GM21529 (cell line): Measurements from ENCODE around the gene KCNA1.
"Not testable (repeated sequence)": the region's sequence is repeated elsewhere in the genome, so short reads cannot be mapped to it uniquely, and the experiment has no call there.

Experiments
- ATAC-seq: cut with Tn5 transposase; IDR thresholded peaks from one replicate; pipeline ENCODE4 v1.9.1; 2021; ENCODE audit not compliant: unreplicated experiment

The KCNA1 gene

DNA sequence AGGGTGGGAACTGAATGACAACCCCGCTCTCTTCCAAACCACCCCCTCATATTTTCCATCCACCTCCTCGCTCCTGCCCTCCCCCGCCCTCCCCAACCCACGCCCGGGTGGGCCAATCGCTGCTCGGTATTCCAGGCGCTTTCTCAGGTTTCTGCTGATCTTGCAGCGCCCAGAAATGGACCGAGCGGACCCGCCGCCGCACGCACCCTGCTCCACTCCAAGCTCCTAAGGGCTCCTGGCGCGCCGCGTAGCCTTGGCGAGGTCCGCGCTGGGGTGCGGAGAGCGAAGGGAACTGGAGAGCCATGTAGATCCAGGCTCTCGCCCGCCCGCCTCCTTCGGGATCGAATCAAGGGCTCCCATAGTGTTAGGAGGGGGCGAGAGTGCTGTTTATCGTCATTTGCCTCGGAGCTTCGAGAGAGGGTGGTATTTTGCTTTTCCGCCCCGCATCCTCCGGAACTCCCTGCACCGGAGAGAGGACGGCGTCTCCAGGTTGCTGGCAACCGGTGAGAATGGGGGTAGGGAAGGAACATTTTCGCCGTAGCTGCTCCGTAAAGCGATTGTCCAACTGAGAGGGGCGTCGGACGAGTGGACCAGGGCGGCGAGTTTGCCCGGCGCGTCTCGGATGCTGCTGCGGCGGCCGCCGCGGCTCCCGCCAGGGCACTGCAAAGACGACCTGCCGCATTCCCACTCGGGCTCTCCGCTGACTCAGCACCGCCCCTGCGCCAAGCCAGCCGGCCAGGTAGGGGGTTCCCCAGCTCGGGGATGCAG, at the start of gene KCNA1:
TSS of gene KCNA1 (plus strand) at position 172 of the 768 bp plus-strand sequence. CDS start 1,474 bp downstream, outside the sequence.
- no peak for ATAC-seq

DNA sequence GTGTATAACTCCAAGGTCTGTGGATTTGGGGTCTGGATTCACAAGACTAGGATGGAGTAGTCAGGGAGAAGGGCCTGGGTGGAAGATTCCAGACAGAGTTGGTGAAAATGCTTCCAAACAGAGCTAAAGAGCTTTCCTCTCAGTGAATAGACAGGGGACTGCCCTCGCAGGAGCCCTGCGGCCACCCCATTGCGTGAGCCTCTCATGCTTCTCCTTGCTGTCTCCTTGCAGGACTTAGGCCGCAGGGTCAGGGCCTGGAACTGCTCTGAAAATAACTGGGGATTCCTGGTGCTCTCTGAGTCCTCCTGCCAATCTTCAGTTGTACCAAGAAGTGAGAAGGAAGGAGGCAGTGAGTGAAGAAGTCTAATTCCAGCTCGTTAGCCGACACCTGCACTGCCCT, 49.0 kb upstream of the KCNA1 start:
- no peak for ATAC-seq

DNA sequence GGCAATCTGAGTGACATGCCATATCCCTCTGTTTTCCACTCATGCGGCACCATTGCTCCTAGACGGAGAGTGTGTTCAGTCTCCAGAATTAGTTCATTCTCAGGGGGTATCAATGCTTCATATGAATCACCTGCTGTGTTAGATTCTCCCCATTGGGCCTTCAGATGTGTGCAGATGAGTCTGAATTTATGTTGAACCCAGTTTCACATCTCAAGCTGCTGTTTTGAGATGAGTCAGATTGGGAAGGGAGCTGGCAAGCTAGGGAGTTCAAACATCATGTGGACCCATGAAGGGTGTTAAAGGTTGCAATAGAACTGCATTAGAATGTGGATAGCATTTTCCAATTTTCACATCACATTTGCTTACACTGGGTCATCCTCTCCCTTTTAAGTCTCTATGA, 46.9 kb upstream of the KCNA1 start:
- ATAC-seq: no peak

DNA sequence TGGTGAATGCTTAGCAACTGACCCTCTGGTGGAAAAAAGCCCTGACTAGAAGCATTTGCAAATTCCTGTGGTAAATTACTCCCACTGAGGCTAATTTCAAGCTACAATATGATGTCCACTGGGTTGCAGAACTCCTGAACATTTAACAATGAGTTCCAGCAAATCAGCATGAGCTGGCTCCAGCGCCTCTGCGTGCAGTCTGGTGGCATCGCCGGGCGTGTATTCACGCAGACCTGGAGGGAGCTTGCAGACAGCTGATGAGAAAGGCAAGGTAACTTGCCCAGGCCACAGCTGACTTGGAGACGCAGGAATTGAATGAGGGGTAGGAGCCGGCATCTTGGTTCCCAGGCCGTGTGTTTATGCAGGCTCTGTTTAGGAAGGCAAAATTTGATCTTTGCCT, 45.1 kb upstream of the KCNA1 start:
- ATAC-seq: no peak

DNA sequence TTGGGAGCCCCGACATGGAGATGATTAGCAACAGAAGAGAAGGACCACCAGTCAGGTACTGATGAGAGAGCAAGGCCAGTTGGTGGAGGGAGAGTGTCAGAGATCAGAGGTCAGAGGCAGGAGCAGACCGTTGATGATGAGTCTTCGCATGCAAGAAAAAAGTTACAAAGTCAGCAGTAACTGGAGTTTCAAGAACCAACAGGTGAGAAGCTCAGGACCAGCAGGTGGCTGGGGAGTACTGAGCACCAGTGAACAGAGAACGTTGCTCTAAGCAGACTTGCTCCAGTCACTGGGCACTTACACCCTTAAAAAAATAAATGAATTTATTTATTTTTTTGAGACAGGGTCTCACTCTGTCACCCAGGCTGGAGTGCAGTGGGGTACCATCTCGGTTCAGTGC, 44.5 kb upstream of the KCNA1 start:
- no peak for ATAC-seq

DNA sequence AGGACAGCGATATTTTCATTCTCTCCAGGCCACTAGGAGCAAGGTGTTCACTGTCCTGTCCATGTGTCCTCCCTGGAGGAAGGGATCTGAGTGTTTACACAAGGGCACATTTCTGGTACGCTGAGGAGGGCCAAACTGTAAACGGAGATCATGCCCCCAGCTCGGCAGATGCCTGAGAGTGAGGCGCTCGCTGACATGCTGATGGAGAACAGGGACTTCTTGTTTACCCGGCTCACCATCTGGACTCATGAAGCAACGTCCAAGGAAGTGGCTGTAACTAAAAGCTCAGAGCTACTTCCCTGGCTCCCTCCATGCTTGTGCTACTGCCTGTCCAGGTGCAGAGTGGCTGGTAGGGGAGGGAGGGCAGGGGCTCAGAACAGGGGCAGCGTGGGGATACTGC, 43.4 kb upstream of the KCNA1 start:
- ATAC-seq: no peak

DNA sequence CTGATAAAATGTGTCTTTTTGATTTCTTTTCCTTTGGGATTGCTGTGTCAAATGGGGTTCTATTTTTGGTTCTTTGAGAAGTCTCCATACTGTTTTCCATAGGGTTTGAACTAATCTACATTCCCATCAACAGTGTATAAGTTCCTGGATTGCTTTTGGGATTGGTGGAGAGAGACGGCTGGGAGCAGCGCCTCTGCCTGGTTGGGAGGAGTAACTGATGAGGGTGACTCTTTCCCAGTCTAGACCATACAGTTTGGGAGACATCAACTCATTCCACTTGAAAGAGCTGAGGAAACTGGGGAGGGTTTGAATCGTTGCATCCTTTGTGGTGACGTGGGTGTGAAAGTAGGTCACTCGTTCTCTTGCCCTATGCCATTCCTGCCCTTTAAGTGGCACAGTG, 42.3 kb upstream of the KCNA1 start:
- no peak for ATAC-seq

DNA sequence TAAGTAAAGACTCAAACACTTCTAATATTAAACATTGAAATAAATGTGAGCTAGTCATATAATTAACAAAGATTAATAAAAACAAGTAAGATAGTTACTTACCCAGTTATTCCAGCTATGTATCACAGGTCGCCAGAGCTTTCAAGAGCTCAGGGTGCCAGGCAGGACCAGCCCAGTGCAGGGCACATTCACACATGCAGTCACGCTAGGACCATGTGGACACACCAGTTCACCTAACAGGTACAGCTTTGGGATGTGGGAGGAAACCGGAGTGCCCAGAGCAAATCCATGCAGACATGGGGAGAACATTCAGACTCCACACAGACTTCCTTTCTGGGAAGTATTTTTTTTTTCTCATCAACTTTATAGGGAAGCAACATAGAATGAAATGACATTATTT, 39.3 kb upstream of the KCNA1 start:
- ATAC-seq: no peak

DNA sequence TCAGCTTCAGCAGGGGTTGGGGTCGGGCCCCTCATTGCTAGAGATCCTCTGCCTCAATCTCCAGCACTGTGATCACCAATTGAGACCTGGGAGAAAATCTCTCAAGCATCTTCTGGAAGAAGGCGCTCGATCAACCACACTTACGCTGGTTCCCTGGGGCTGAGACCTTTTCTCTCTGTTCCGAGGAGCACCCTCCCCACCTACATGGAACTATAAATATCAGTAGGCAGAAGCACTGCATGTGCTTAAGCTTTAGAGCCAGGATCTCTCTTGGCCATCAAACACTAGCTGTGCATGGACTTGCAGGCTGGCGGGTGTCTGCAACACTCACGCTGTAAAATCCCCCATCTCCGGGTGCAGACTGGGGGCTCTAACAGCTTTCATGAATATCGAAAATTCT, 38.2 kb upstream of the KCNA1 start:
- no peak for ATAC-seq

DNA sequence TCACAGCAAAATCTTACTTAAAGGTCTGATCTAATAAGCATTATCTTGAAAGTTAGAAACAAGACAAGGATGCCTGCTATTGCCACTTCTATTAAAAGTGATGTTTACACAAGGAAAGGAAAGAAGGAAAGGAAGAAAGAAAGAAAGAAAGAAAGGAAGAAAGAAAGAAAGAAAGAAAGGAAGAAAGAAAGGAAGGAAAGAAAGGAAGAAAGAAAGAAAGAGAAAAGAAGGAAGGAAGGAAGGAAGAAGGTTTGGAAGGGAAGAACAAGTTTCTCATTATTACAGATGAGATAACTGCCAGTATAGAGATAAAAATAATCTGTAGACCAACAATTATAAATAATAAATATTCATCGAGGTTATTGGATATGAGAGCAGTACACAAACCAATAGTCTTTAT, 35.8 kb upstream of the KCNA1 start:
- no peak for ATAC-seq

DNA sequence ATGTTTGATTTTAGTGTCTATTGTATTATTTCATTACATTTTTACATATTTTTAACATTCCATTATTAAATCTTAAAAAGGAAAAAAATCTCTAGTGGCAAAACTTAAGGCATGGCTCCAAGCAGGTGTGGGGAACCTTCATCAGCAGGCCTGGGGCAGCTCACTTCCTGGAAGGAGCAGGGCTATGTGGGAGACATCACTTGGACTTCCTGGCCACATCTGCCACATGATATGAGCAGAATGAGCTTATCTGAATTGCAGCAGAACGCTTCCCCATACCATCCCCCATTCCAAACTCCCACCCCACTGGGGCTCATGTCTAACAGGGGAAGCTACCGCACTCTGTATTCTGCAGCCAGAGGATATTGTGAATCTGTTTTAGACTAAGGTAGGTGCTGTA, 35.0 kb upstream of the KCNA1 start:
- no peak for ATAC-seq

DNA sequence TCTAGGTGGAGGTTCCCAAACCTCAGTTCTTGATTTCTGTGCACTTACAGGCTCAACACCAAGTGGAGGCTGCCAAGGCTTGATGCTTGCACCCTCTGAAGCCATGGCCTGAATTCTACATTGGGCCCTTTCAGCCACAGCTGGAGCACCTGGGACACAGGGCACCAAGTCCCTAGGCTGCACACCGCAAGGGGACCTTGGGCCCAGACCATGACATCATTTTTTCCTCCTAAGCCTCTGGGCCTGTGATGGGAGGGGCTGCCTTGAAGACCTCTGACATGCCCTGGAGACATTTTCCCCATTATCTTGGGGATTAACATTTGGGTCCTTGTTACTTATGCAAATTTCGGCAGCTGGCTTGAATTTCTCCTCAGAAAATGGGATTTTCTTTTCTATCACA, 30.2 kb upstream of the KCNA1 start:
- not testable (repeated sequence) for ATAC-seq

DNA sequence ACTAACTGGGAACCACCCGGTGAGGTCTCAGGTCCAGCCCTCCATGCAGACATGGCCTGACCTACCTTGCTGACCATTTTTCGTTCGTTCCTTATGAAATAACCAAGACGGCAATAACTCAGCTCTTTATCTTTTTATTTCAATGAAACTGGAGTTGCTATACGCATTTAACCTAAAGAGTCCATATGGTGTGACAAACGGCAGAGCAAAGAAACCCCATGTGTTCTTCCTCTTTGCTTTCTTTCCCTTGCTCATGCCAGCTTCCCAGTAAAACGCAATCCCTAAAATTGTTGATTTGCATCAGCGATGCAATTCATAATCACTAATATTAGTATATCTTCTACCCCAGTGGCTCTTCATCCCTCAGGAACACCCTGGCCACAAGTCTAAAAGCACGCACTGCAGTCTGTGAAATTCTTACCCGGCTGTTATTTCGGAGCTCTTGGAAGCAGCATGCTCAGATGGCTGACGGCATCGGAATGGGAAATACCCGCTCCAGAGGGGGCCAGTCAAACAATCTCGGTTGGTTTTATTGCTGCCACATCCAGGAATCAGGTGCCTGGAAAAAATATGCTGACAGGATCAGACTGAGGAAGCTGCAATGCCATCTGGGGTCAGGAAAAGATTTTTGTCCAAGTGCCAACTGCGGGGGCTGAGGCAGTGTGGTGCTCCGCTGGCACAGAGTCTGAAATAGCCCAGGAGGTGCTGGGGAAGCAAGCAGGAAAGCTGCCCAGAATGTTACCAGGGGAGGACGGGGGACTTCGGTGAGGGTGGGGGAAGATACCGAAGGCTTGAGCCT, 28.2 kb upstream of the KCNA1 start:
- no peak for ATAC-seq

DNA sequence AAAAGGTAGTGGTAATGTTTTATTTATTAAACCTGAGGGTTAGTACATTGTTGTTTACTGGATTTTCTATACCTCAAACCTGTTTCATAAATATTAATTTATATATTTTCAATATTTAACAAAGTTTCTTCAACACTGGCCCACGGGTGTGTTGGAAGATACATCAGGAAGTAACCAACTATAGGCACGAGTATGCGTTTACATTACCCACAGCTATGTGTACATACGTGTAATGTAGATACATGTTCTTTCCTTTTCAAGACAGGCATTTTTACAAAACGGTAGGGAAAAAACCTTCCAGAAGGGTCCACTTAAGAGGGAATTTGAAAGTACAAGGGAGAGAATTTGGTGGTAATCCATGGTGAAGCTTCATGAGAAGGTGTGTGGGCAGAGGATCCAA, 17.8 kb upstream of the KCNA1 start:
- no peak for ATAC-seq

DNA sequence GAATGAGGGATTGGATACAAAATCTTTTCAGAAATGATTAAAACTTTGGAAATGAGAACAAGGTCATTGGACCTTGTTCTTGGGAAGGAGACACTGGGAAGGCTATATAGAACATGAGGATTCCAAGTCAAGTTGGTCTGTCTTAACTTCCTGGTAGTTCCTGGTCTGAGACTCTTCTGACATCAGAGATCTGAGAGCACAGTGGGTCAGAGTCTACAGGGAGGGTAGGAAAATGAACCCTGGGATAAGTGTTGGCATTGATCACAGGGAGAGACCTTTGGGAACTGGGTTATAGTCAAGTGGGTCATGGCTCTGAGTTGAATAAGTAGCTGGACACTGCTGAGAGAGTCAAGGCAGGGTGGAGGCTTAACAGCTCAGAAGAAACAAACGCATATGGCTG, 17.3 kb upstream of the KCNA1 start:
- ATAC-seq: no peak

DNA sequence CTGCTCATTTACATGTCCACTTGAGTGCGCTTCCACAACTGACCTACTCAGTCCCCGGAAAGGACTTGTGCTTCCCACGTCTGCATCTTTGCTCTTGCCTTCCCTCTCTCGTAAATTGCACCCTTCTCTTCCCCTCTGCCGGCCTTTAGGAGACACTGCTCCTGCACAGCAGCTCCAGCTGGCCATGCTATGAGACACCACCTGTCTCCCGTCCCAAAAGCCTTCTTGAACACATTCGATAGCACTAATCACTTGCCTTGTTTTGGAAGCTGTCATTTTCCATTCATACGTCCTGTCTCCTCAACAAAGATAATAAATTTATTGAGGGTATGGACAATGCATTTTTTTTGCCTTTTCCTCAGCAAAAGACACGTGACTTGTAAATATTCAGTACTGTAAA, 15.7 kb upstream of the KCNA1 start:
- ATAC-seq: no peak

DNA sequence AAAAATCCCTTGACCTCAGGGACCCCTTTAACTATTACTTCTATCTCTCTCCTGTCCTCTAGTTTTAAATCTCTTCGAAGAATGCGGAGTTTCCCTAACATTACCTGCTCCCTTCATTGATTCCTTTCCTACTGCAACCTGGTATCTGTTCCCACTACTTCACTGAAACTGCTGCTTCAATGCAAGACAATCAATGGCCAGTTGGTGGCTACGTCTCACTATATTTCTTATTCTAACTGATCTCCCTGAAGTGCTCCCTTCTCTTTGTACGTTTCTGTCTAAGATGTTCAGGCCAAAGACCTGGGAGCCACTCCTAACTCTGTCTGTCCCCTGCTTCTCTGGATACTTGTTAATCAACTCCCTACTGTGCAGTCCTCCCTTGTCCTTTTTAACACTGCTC, 10.3 kb upstream of the KCNA1 start:
- no peak for ATAC-seq

DNA sequence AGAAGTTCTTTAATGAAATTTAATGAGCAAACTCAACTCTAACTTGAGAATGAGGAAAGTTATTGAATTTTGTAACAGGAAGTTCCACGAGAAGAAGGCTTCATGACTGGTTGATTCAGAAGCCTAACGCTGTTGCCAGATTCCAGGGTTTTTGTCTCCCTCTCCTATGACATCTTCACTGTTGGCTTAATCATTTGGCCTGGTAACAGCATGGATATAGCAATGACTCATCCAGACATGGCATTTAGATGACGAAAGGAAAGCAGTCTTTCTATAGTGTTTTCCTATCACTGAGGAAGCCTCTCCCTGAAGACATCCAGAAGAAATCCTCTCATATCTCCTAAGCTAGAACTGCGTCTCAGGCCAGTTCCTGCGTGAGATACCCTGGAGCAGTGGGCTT, 9.4 kb upstream of the KCNA1 start:
- no peak for ATAC-seq

DNA sequence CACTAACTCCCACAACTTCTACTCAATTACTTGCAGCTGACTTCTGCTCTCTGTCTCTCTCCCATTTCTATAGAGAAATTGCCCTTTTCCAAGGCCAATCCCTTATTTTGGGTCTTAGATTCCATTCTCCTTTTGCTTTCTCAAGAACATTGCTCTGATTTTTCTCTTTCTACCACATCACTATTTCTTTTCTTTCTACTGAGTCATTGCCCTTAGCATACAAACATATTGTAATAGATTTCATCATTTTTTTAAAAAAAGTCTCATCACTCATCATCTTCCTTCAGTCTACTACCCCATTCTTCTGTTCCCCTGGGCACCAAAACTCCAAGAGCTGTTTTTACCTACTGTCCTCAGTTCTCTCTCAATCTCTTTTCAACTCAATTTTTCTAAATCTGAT, 4.4 kb upstream of the KCNA1 start:
- no peak for ATAC-seq

DNA sequence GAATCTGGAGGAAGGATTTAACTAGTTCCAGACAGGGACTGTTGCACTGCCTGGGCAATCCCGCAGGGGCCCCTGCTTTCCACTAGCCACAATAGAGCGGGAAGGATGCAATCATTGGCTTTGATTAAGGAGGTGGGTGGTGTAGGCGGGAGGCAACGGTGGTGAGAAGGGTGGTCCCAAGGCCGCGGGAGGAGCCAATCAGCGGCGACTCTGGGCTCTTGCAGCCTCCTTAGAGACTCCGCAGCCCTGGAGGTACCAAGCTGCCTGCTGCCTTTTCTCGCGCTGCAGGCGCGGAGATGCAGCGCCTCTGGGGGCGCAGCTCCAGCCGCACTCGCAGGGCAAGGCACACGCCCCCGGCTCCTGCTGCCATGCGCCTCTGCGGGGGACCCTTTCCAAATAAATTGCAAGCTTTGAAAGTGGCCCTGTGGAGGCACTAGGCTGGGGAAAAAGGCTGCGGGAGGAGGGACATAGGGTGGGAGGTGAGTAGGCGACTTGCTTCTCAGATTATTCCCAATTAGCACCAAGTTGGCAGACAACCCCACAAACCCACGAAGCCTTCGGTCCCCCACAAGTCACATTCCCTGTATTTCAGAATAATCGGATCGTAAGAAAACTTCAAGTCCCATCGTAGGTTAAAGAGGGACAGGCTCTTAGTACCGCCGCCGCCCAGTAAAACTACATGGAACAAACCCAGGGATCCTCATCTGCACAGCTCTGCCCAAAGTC, 858 bp upstream of the KCNA1 start:
- ATAC-seq: no peak

DNA sequence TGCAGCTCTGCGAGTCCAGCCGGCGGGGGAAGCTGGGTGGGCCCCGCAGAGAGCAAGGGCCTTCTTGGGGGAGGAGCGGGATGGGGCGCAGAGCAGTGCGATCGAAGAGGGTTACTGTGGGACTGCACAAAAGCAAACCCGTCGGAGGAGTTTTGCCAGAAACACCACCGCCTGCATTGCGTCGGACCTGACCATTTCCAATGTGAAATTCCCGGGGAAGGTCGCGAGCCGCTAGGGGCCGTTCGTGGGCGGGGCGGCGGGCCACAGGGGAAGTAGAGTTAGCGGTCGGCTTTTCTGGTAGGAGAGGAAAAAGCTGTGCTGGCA, 333 bp upstream of the KCNA1 start:
- ATAC-seq: no peak
